GM03348 (cell line): ENCODE measurements around the gene CMBL.
"Not testable (repeated sequence)": the region's sequence is repeated elsewhere in the genome, so short reads cannot be mapped to it uniquely, and the experiment has no call there.

ENCODE experiments used
- DNase-seq: peaks from one replicate; pipeline ENCODE4 v3.0.0; 2012; ENCODE audit warnings: low spot score

CMBL gene

GRCh38 chr5:10307206-10308148 lies at the start of gene CMBL:
TSS of gene CMBL (minus strand) at chr5:10307902. CDS start at chr5:10290762, 17,140 bp downstream.
- peak; percentile 79 for DNase-seq

GRCh38 chr5:10355071-10355889 lies 47.6 kb upstream of the CMBL start:
- no peak for DNase-seq

- no peak for DNase-seq
These were observed 46.6 kb upstream of the CMBL start for GRCh38 chr5:10354048-10354872.

GRCh38 chr5:10353241-10354047 lies 45.7 kb upstream of the CMBL start, which contains the start of gene MARCHF6:
TSS of gene MARCHF6 (plus strand) at chr5:10353695. CDS start at chr5:10353899, 204 bp downstream.
- DNase-seq, result peak; percentile 91

- DNase-seq, result no peak
These were observed 44.9 kb upstream of the CMBL start for GRCh38 chr5:10352430-10353240.

GRCh38 chr5:10351919-10352318 lies 44.2 kb upstream of the CMBL start:
- no peak for DNase-seq

- no peak for DNase-seq
These were observed 43.6 kb upstream of the CMBL start for GRCh38 chr5:10351199-10351905.

GRCh38 chr5:10348258-10348657 lies 40.6 kb upstream of the CMBL start:
- DNase-seq, result no peak

- not testable (repeated sequence) for DNase-seq
These were observed 36.9 kb upstream of the CMBL start for GRCh38 chr5:10344461-10345106.

GRCh38 chr5:10343486-10343885 lies 35.8 kb upstream of the CMBL start:
- no peak for DNase-seq

GRCh38 chr5:10339958-10340357 lies 32.3 kb upstream of the CMBL start:
- DNase-seq, result no peak

- DNase-seq, result no peak
These were observed 31.5 kb upstream of the CMBL start for GRCh38 chr5:10339058-10339811.

GRCh38 chr5:10338686-10339057 lies 31.0 kb upstream of the CMBL start:
- DNase-seq, result no peak

- DNase-seq, result no peak
These were observed 30.3 kb upstream of the CMBL start for GRCh38 chr5:10337986-10338385.

GRCh38 chr5:10337107-10337506 lies 29.4 kb upstream of the CMBL start:
- DNase-seq, result no peak

- no peak for DNase-seq
These were observed 28.2 kb upstream of the CMBL start for GRCh38 chr5:10335711-10336470.

- no peak for DNase-seq
These were observed 27.1 kb upstream of the CMBL start for GRCh38 chr5:10334831-10335230.
